Gastroesophageal sphincter (tissue), 4 donors: Measurements from ENCODE around the gene GABBR2. TPM values are rescaled to one million over a fixed set of nuclear protein-coding genes. Genes with fewer than 3 reads are reported as not detected.

Experiments
- ATAC-seq: fragments of 150-250 bp; one replicate; pipeline ENCODE4 v1.9.1; 2016; ENCODE audit warnings: mild to moderate bottlenecking, moderate library complexity
- H3K27ac ChIP-seq, 4 donors: fragments of 200-600 bp; sonication (generic) in 3 of 4; 1 replicate in 3 of 4; 2 replicates in 1 of 4; pipeline ENCODE4 v1.5.1; 2016 to 2019
- H3K27me3 ChIP-seq: fragments of 200-600 bp; sonication (generic); one replicate; pipeline ENCODE4 v1.5.1; 2019
- H3K36me3 ChIP-seq, 2 donors: fragments of 200-600 bp; sonication (generic); one replicate each; pipeline ENCODE4 v1.5.1; 2019; ENCODE audit warnings: control low read depth in 1 of 2
- H3K4me1 ChIP-seq, 3 donors: fragments of 200-600 bp; sonication (generic); 1 replicate in 2 of 3; 2 replicates in 1 of 3; pipeline ENCODE4 v1.5.1; 2016 to 2019; ENCODE audit warnings: control low read depth in 2 of 3
- H3K4me3 ChIP-seq, 2 donors: fragments of 200-600 bp; sonication (generic); one replicate each; pipeline ENCODE4 v1.5.1; 2019; ENCODE audit warnings: mild to moderate bottlenecking in 1 of 2, moderate library complexity in 1 of 2
- H3K9me3 ChIP-seq, 3 donors: fragments of 200-600 bp; sonication (generic); one replicate each; pipeline ENCODE4 v1.5.1; 2017 to 2019; ENCODE audit warnings: control low read depth in 2 of 3
- CTCF ChIP-seq, 4 experiments: fragments of 200-600 bp in 2 of 4; fragments of 450-650 bp in 2 of 4; sonication (generic) in 1 of 4; IDR thresholded peaks; one replicate each; pipeline ENCODE4 v1.5.1; 2017 to 2019; ENCODE audit warnings: antibody characterized with exemption in 4 of 4, mild to moderate bottlenecking in 2 of 4, moderate library complexity in 2 of 4
- EP300 ChIP-seq: sonication (generic); formaldehyde crosslinking; IDR thresholded peaks from one replicate; pipeline ENCODE4 v1.6.1; 2017; ENCODE audit warnings: antibody characterized with exemption, mild to moderate bottlenecking
- POLR2A ChIP-seq, 2 donors: fragments of 450-650 bp; IDR thresholded peaks; one replicate each; pipeline ENCODE4 v1.6.1; 2017; ENCODE audit warnings: antibody characterized with exemption in 2 of 2, mild to moderate bottlenecking in 2 of 2, moderate library complexity in 1 of 2
- POLR2AphosphoS5 ChIP-seq: sonication (generic); formaldehyde crosslinking; IDR thresholded peaks from one replicate; pipeline ENCODE4 v1.6.1; 2017; ENCODE audit warnings: antibody characterized with exemption
- WGBS, 2 donors: methylation state at CpG; one replicate each; pipeline ENCODE4 v1.1.5; 2018; ENCODE audit warnings: low coverage in 1 of 2; 5-methylcytosine and 5-hydroxymethylcytosine counted together
- total RNA-seq, 4 donors: library from RNA; depleted of rRNA; stranded (reverse); fragments of >200 nt; gene quantifications; one replicate each; pipeline ENCODE4 v1.1.0, GENCODE V29; 2016

The GABBR2 gene
- total RNA-seq, 4 donors from 2014 or later: 0.04 to 0.25 TPM; not detected in 2

GRCh38 chr9:98453589-98454311, 255.0 kb downstream of the GABBR2 start:
- TF ChIP-seq POLR2AphosphoS5: no peak
- TF ChIP-seq CTCF (IDR thresholded peaks at IDR 0.05): no peak
- TF ChIP-seq POLR2A (IDR thresholded peaks at IDR 0.05): no peak
- TF ChIP-seq EP300: no peak
- no peaks in the 10 kb centered on the region for H3K36me3 ChIP-seq
- H3K27me3 ChIP-seq: peaks cover 15% of the 10 kb centered on the region
- H3K4me3 ChIP-seq: no peak overlapping the region
- WGBS, 2 donors: 79 to 80% methylated on average over 3 to 9 of the region's 16 CpGs
- no peak for ATAC-seq
- H3K4me1 ChIP-seq: no peaks in the 10 kb centered on the region
- no peak overlapping the region for H3K27ac ChIP-seq
- peaks cover 0 to 6% (median 0%) of the 10 kb centered on the region in 3 donors for H3K9me3 ChIP-seq

- Histone ChIP-seq H3K9me3 (peaks cover 0 to 6% (median 0%) of the 10 kb centered on the region in 3 donors), H3K4me3 (no peak overlapping the region), H3K36me3 (no peaks in the 10 kb centered on the region), H3K27me3 (peaks cover 3% of the 10 kb centered on the region), H3K4me1 (no peaks in the 10 kb centered on the region), H3K27ac (no peak overlapping the region)
- 80% methylated on average over 1 of the region's 1 CpG; no CpG with 5 or more reads in 1 of the 2 donors for WGBS, 2 donors
- TF ChIP-seq POLR2AphosphoS5: no peak
- ATAC-seq: no peak
These were observed 257.2 kb downstream of the GABBR2 start for GRCh38 chr9:98451576-98451975.

GRCh38 chr9:98450496-98450895, 258.2 kb downstream of the GABBR2 start:
- TF ChIP-seq POLR2A (IDR thresholded peaks at IDR 0.05) (no peak), CTCF (IDR thresholded peaks at IDR 0.05) (no peak)
- WGBS, 2 donors: 66 to 68% methylated on average over 2 of the region's 2 CpGs
- ATAC-seq: no peak
- Histone ChIP-seq H3K4me1 (no peaks in the 10 kb centered on the region), H3K4me3 (no peak overlapping the region), H3K9me3 (peaks cover 0 to 6% (median 0%) of the 10 kb centered on the region in 3 donors), H3K27ac (no peak overlapping the region), H3K36me3 (no peaks in the 10 kb centered on the region), H3K27me3 (peaks cover 13% of the 10 kb centered on the region)

- H3K4me1 ChIP-seq: no peaks in the 10 kb centered on the region
- H3K27me3 ChIP-seq: peaks cover 20% of the 10 kb centered on the region
- TF ChIP-seq POLR2AphosphoS5: no peak
- TF ChIP-seq EP300: no peak
- TF ChIP-seq POLR2A (IDR thresholded peaks at IDR 0.05): no peak
- no peak for TF ChIP-seq CTCF (IDR thresholded peaks at IDR 0.05)
- WGBS, 2 donors: 69 to 70% methylated on average over 3 of the region's 3 CpGs
- H3K36me3 ChIP-seq: no peaks in the 10 kb centered on the region
- no peak overlapping the region for H3K27ac ChIP-seq
- no peak for ATAC-seq
- peaks cover 0 to 6% (median 0%) of the 10 kb centered on the region in 3 donors for H3K9me3 ChIP-seq
- H3K4me3 ChIP-seq: no peak overlapping the region
These were observed 258.9 kb downstream of the GABBR2 start for GRCh38 chr9:98449871-98450270.

- TF ChIP-seq EP300: no peak
- no peak for TF ChIP-seq POLR2AphosphoS5
- no peak for TF ChIP-seq POLR2A (IDR thresholded peaks at IDR 0.05)
- no peak for TF ChIP-seq CTCF (IDR thresholded peaks at IDR 0.05)
- no peaks in the 10 kb centered on the region for H3K36me3 ChIP-seq
- H3K4me3 ChIP-seq: no peak overlapping the region
- WGBS, 2 donors: 67 to 100% methylated on average over 1 of the region's 1 CpG
- peaks cover 20% of the 10 kb centered on the region for H3K27me3 ChIP-seq
- ATAC-seq: no peak
- no peak overlapping the region for H3K27ac ChIP-seq
- H3K9me3 ChIP-seq: peaks cover 0 to 4% (median 0%) of the 10 kb centered on the region in 3 donors
- H3K4me1 ChIP-seq: no peaks in the 10 kb centered on the region
These were observed 263.2 kb downstream of the GABBR2 start for GRCh38 chr9:98445576-98445975.
